Ovary (tissue), 3 donors: ENCODE results near the gene BTBD9.

ENCODE experiments used
- EP300 ChIP-seq: sonication (generic); formaldehyde crosslinking; IDR thresholded peaks from one replicate; pipeline ENCODE4 v1.6.1; 2017; ENCODE audit warnings: antibody characterized with exemption
- POLR2A ChIP-seq: fragments of 450-650 bp; IDR thresholded peaks from one replicate; pipeline ENCODE4 v1.6.1; 2017; ENCODE audit warnings: antibody characterized with exemption, mild to moderate bottlenecking, moderate library complexity
- TF ChIP-seq, protein P1 (sequence below), 3 donors: fragments of 450-650 bp in 2 of 3; fragments of 200-600 bp in 1 of 3; IDR thresholded peaks; one replicate each; pipeline versions ENCODE4 v1.5.1 to v1.8.0; 2016 to 2022; ENCODE audit warnings: antibody characterized with exemption in 3 of 3, mild to moderate bottlenecking in 1 of 3
- donor health status: DM: no; HTN: no; CAD: no.

DNA sequence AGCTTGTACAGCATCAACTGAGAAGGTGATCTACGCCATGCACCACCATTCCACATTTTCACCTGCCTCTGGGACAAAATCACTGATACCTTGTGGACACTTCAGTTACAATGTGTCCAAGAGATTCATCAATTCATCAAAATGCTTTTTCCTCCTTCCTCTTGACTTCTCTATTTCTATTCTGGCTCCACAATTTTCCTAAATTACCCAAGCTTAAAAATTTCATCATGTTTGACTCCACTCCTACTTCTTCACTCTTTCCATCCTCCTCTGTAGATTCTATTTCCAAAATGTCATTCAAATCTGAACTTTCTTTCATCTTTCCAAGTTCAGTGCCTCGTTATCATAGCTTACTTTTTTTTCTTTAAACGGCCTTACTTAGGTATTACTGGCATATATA, 172.2 kb downstream of the BTBD9 start:
- TF ChIP-seq, protein P1, sequence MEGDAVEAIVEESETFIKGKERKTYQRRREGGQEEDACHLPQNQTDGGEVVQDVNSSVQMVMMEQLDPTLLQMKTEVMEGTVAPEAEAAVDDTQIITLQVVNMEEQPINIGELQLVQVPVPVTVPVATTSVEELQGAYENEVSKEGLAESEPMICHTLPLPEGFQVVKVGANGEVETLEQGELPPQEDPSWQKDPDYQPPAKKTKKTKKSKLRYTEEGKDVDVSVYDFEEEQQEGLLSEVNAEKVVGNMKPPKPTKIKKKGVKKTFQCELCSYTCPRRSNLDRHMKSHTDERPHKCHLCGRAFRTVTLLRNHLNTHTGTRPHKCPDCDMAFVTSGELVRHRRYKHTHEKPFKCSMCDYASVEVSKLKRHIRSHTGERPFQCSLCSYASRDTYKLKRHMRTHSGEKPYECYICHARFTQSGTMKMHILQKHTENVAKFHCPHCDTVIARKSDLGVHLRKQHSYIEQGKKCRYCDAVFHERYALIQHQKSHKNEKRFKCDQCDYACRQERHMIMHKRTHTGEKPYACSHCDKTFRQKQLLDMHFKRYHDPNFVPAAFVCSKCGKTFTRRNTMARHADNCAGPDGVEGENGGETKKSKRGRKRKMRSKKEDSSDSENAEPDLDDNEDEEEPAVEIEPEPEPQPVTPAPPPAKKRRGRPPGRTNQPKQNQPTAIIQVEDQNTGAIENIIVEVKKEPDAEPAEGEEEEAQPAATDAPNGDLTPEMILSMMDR (IDR thresholded peaks at IDR 0.05), result no peak
- TF ChIP-seq EP300 (no peak), POLR2A (no peak)
